WTC11 (cell line): ENCODE results near the gene FAM20C. TPM values are rescaled to one million over a fixed set of nuclear protein-coding genes. Genes with fewer than 3 reads are reported as not detected.

Experiments used
- ATAC-seq: fragments of 200-7000 bp; cut with Tn5 transposase; 2 replicates; pipeline ENCODE4 v1.10.0; 2021; ENCODE audit warnings: mild to moderate bottlenecking, moderate library complexity
- CTCF ChIA-PET: fragments of 300-600 bp; sonication (Branson Sonifier 250); formaldehyde crosslinking; loops from one replicate; lab custom pipeline; 2021; ENCODE audit warnings: antibody characterized with exemption; lab: Charles Lee
- POLR2A ChIA-PET: fragments of 350-600 bp; sonication (Branson Sonifier 250); formaldehyde crosslinking; loops from one replicate; lab custom pipeline; 2021; ENCODE audit warnings: antibody characterized with exemption; lab: Charles Lee
- DNase-seq: peaks from one replicate; pipeline ENCODE4 v3.0.0; 2021; ENCODE audit warnings: low spot score
- H3K27ac Mint-ChIP-seq: 2 replicates; pipeline ENCODE4 v1.8.0; 2021; ENCODE audit warnings: mixed read lengths
- H3K27me3 Mint-ChIP-seq: 2 replicates; pipeline ENCODE4 v1.8.0; 2021; ENCODE audit warnings: low read depth, mild to moderate bottlenecking, moderate library complexity, mixed read lengths
- H3K36me3 Mint-ChIP-seq: 2 replicates; pipeline ENCODE4 v1.8.0; 2021; ENCODE audit warnings: mixed read lengths
- H3K4me1 Mint-ChIP-seq: 2 replicates; pipeline ENCODE4 v1.8.0; 2022; ENCODE audit warnings: mixed read lengths
- H3K4me3 Mint-ChIP-seq: 2 replicates; pipeline ENCODE4 v1.8.0; 2021; ENCODE audit warnings: mild to moderate bottlenecking, moderate library complexity, mixed read lengths
- H3K9me3 Mint-ChIP-seq: 2 replicates; pipeline ENCODE4 v1.8.0; 2021; ENCODE audit warnings: mixed read lengths
- ATF1 ChIP-seq: sonication (generic); formaldehyde crosslinking; IDR thresholded peaks from 2 replicates; pipeline ENCODE4 v1.8.1; 2023; ENCODE audit warnings: mild to moderate bottlenecking, moderate library complexity, missing genetic modification reagents
- CBFB ChIP-seq: sonication (generic); formaldehyde crosslinking; IDR thresholded peaks from 2 replicates; pipeline ENCODE4 v1.8.1; 2022; ENCODE audit warnings: mild to moderate bottlenecking, low read depth, missing genetic modification reagents
- CREM ChIP-seq: sonication (generic); formaldehyde crosslinking; IDR thresholded peaks from 2 replicates; pipeline ENCODE4 v1.8.1; 2022; ENCODE audit warnings: mild to moderate bottlenecking, missing genetic modification reagents, moderate library complexity
- ETV6 ChIP-seq: sonication (generic); formaldehyde crosslinking; IDR thresholded peaks from 2 replicates; pipeline ENCODE4 v1.8.1; 2022; ENCODE audit warnings: mild to moderate bottlenecking, missing genetic modification reagents
- FOXJ3 ChIP-seq: sonication (generic); formaldehyde crosslinking; IDR thresholded peaks from 2 replicates; pipeline ENCODE4 v1.9.0; 2021; ENCODE audit warnings: missing genetic modification reagents, mild to moderate bottlenecking, borderline replicate concordance
- GABPB1 ChIP-seq: sonication (generic); formaldehyde crosslinking; IDR thresholded peaks from 2 replicates; pipeline ENCODE4 v1.8.1; 2023; ENCODE audit warnings: mild to moderate bottlenecking, missing genetic modification reagents
- GTF2I ChIP-seq: fragments of 250-450 bp; sonication (Bioruptor Pico); conservative IDR thresholded peaks from 2 replicates; pipeline ENCODE4 v1.4.0; 2021; ENCODE audit warnings: mild to moderate bottlenecking
- HMGA2 ChIP-seq: fragments of 250-450 bp; sonication (Bioruptor Pico); IDR thresholded peaks from 2 replicates; pipeline ENCODE4 v1.4.0; 2021; ENCODE audit warnings: mild to moderate bottlenecking, moderate library complexity
- IRF2 ChIP-seq: sonication (generic); formaldehyde crosslinking; IDR thresholded peaks from 2 replicates; pipeline ENCODE4 v1.8.0; 2022; ENCODE audit warnings: low read depth, missing genetic modification reagents, borderline replicate concordance
- JUN ChIP-seq: sonication (generic); formaldehyde crosslinking; IDR thresholded peaks from 2 replicates; pipeline ENCODE4 v1.8.0; 2023; ENCODE audit warnings: mild to moderate bottlenecking, missing genetic modification reagents
- KAT7 ChIP-seq: sonication (generic); formaldehyde crosslinking; IDR thresholded peaks from 2 replicates; pipeline ENCODE4 v1.8.1; 2023; ENCODE audit warnings: missing genetic modification reagents, mild to moderate bottlenecking, borderline replicate concordance
- NFE2L1 ChIP-seq: sonication (generic); formaldehyde crosslinking; IDR thresholded peaks from 2 replicates; pipeline ENCODE4 v1.8.1; 2023; ENCODE audit warnings: missing genetic modification reagents
- OVOL2 ChIP-seq: fragments of 250-450 bp; sonication (Bioruptor Pico); IDR thresholded peaks from 2 replicates; pipeline ENCODE4 v1.9.0; 2021; ENCODE audit warnings: mild to moderate bottlenecking, borderline replicate concordance
- PRRX2 ChIP-seq: fragments of 250-450 bp; sonication (Bioruptor Pico); IDR thresholded peaks from 2 replicates; pipeline ENCODE4 v1.8.0; 2021; ENCODE audit warnings: mild to moderate bottlenecking
- RORB ChIP-seq: fragments of 250-450 bp; sonication (Bioruptor Pico); IDR thresholded peaks from 2 replicates; pipeline ENCODE4 v1.9.0; 2021; ENCODE audit warnings: mild to moderate bottlenecking
- SMAD3 ChIP-seq: sonication (generic); formaldehyde crosslinking; IDR thresholded peaks from 2 replicates; pipeline ENCODE4 v1.8.0; 2022; ENCODE audit warnings: missing genetic modification reagents, mild to moderate bottlenecking, borderline replicate concordance
- SMAD4 ChIP-seq: sonication (generic); formaldehyde crosslinking; IDR thresholded peaks from 2 replicates; pipeline ENCODE4 v1.8.0; 2022; ENCODE audit warnings: mild to moderate bottlenecking, missing genetic modification reagents
- SP1 ChIP-seq: sonication (generic); formaldehyde crosslinking; conservative IDR thresholded peaks from 2 replicates; pipeline ENCODE4 v1.8.1; 2022; ENCODE audit warnings: missing genetic modification reagents
- TEAD1 ChIP-seq: sonication (generic); formaldehyde crosslinking; IDR thresholded peaks from 2 replicates; pipeline ENCODE4 v1.8.0; 2022; ENCODE audit warnings: mild to moderate bottlenecking, missing genetic modification reagents
- TEAD4 ChIP-seq: sonication (generic); formaldehyde crosslinking; IDR thresholded peaks from 2 replicates; pipeline ENCODE4 v1.8.0; 2022; ENCODE audit warnings: mild to moderate bottlenecking, missing genetic modification reagents
- USF1 ChIP-seq: sonication (generic); formaldehyde crosslinking; IDR thresholded peaks from 2 replicates; pipeline ENCODE4 v1.8.0; 2022; ENCODE audit warnings: mild to moderate bottlenecking, missing genetic modification reagents
- ZNF219 ChIP-seq: sonication (generic); formaldehyde crosslinking; IDR thresholded peaks from 2 replicates; pipeline ENCODE4 v1.8.0; 2023; ENCODE audit warnings: missing genetic modification reagents, mild to moderate bottlenecking, borderline replicate concordance
- ZNF671 ChIP-seq: fragments of 250-450 bp; sonication (Bioruptor Pico); IDR thresholded peaks from 2 replicates; pipeline ENCODE4 v1.8.0; 2021; ENCODE audit warnings: mild to moderate bottlenecking
- total RNA-seq: library from RNA; stranded (reverse); gene quantifications from 3 replicates; pipeline ENCODE4 v1.2.3, GENCODE V29; 2021
- TF ChIP-seq, protein P1 (sequence below): fragments of 200-600 bp; IDR thresholded peaks from 2 replicates; pipeline ENCODE4 v1.8.0; 2022; ENCODE audit warnings: antibody characterized with exemption
- TF ChIP-seq, protein P2 (sequence below): sonication (generic); formaldehyde crosslinking; IDR thresholded peaks from 2 replicates; pipeline ENCODE4 v1.8.1; 2022; ENCODE audit warnings: low read depth, mild to moderate bottlenecking, moderate library complexity, missing genetic modification reagents, borderline replicate concordance
- TF ChIP-seq, protein P3 (sequence below): sonication (generic); formaldehyde crosslinking; IDR thresholded peaks from 2 replicates; pipeline ENCODE4 v1.8.0; 2022; ENCODE audit warnings: missing genetic modification reagents
- TF ChIP-seq, protein P4 (sequence below): sonication (generic); formaldehyde crosslinking; conservative IDR thresholded peaks from 2 replicates; pipeline ENCODE4 v1.8.1; 2022; ENCODE audit warnings: mild to moderate bottlenecking, missing genetic modification reagents
- TF ChIP-seq, protein P5 (sequence below): fragments of 250-450 bp; sonication (Bioruptor Pico); IDR thresholded peaks from 2 replicates; pipeline ENCODE4 v1.8.0; 2021; ENCODE audit warnings: mild to moderate bottlenecking

FAM20C gene
- total RNA-seq, 1 experiment from 2014 or later: 64.9 TPM

- no peak for ATAC-seq
- TF ChIP-seq ZNF219 (no peak), TEAD4 (no peak), HMGA2 (CRISPR knock-in tag) (no peak), OVOL2 (CRISPR knock-in tag) (no peak)
- TF ChIP-seq, protein P1, sequence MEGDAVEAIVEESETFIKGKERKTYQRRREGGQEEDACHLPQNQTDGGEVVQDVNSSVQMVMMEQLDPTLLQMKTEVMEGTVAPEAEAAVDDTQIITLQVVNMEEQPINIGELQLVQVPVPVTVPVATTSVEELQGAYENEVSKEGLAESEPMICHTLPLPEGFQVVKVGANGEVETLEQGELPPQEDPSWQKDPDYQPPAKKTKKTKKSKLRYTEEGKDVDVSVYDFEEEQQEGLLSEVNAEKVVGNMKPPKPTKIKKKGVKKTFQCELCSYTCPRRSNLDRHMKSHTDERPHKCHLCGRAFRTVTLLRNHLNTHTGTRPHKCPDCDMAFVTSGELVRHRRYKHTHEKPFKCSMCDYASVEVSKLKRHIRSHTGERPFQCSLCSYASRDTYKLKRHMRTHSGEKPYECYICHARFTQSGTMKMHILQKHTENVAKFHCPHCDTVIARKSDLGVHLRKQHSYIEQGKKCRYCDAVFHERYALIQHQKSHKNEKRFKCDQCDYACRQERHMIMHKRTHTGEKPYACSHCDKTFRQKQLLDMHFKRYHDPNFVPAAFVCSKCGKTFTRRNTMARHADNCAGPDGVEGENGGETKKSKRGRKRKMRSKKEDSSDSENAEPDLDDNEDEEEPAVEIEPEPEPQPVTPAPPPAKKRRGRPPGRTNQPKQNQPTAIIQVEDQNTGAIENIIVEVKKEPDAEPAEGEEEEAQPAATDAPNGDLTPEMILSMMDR: no peak
- TF ChIP-seq, protein P2, sequence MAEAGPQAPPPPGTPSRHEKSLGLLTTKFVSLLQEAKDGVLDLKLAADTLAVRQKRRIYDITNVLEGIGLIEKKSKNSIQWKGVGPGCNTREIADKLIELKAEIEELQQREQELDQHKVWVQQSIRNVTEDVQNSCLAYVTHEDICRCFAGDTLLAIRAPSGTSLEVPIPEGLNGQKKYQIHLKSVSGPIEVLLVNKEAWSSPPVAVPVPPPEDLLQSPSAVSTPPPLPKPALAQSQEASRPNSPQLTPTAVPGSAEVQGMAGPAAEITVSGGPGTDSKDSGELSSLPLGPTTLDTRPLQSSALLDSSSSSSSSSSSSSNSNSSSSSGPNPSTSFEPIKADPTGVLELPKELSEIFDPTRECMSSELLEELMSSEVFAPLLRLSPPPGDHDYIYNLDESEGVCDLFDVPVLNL: no peak
- TF ChIP-seq, protein P3, sequence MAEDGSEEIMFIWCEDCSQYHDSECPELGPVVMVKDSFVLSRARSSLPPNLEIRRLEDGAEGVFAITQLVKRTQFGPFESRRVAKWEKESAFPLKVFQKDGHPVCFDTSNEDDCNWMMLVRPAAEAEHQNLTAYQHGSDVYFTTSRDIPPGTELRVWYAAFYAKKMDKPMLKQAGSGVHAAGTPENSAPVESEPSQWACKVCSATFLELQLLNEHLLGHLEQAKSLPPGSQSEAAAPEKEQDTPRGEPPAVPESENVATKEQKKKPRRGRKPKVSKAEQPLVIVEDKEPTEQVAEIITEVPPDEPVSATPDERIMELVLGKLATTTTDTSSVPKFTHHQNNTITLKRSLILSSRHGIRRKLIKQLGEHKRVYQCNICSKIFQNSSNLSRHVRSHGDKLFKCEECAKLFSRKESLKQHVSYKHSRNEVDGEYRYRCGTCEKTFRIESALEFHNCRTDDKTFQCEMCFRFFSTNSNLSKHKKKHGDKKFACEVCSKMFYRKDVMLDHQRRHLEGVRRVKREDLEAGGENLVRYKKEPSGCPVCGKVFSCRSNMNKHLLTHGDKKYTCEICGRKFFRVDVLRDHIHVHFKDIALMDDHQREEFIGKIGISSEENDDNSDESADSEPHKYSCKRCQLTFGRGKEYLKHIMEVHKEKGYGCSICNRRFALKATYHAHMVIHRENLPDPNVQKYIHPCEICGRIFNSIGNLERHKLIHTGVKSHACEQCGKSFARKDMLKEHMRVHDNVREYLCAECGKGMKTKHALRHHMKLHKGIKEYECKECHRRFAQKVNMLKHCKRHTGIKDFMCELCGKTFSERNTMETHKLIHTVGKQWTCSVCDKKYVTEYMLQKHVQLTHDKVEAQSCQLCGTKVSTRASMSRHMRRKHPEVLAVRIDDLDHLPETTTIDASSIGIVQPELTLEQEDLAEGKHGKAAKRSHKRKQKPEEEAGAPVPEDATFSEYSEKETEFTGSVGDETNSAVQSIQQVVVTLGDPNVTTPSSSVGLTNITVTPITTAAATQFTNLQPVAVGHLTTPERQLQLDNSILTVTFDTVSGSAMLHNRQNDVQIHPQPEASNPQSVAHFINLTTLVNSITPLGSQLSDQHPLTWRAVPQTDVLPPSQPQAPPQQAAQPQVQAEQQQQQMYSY (CRISPR knock-in tag): no peak
- TF ChIP-seq, all 79 proteins: peak for 0
- ChIA-PET CTCF (interaction anchor here (1.0 kb wide), 1 partner anchor 28 kb away, joined by 6 read pairs; no protein-coding TSS in a partner anchor), POLR2A (no interaction called here)
- peak overlapping the region; percentile 99 for H3K27ac Mint-ChIP-seq
- no peaks in the 10 kb centered on the region for H3K27me3 Mint-ChIP-seq
- peak overlapping the region; percentile 72 for H3K4me3 Mint-ChIP-seq
- H3K9me3 Mint-ChIP-seq: no peaks in the 10 kb centered on the region
- no peak for DNase-seq
- H3K36me3 Mint-ChIP-seq: peaks cover 28% of the 10 kb centered on the region
- H3K4me1 Mint-ChIP-seq: peaks cover 14% of the 10 kb centered on the region
These were observed 43.8 kb upstream of the FAM20C start for GRCh38 chr7:148543-148931.

GRCh38 chr7:148932-149790, 43.2 kb upstream of the FAM20C start:
- Mint-ChIP-seq H3K27ac (peak overlapping the region; percentile 99), H3K4me3 (peak overlapping the region; percentile 72), H3K4me1 (peaks cover 14% of the 10 kb centered on the region), H3K9me3 (no peaks in the 10 kb centered on the region), H3K27me3 (no peaks in the 10 kb centered on the region), H3K36me3 (peaks cover 28% of the 10 kb centered on the region)
- ATAC-seq: peak; percentile 91
- DNase-seq: peak; percentile 95
- POLR2A ChIA-PET: no interaction called here
- CTCF ChIA-PET: interaction anchor here (1.0 kb wide), 1 partner anchor 28 kb away, joined by 6 read pairs; no protein-coding TSS in a partner anchor
- no peak for TF ChIP-seq KAT7 (CRISPR knock-in tag)
- TF ChIP-seq PRRX2 (CRISPR knock-in tag): no peak
- no peak for TF ChIP-seq FOXJ3 (CRISPR knock-in tag)
- TF ChIP-seq SMAD4 (CRISPR knock-in tag): no peak
- peak; percentile 56; the same call in 1 of the 2 replicates for TF ChIP-seq NFE2L1
- TF ChIP-seq ETV6: no peak; the same call in 1 of the 2 replicates
- TF ChIP-seq, protein P4, sequence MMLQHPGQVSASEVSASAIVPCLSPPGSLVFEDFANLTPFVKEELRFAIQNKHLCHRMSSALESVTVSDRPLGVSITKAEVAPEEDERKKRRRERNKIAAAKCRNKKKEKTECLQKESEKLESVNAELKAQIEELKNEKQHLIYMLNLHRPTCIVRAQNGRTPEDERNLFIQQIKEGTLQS (CRISPR knock-in tag): no peak
- TF ChIP-seq SMAD3 (CRISPR knock-in tag): no peak; the same call in 1 of the 2 replicates
- no peak for TF ChIP-seq ATF1 (CRISPR knock-in tag)
- TF ChIP-seq IRF2 (CRISPR knock-in tag): no peak
- TF ChIP-seq SP1 (CRISPR knock-in tag): peak; percentile 47
- TF ChIP-seq JUN (CRISPR knock-in tag): peak; percentile 39; the same call in 1 of the 2 replicates
- TF ChIP-seq CBFB: no peak
- TF ChIP-seq USF1 (CRISPR knock-in tag): peak; percentile 81
- 0 out of 2 replicates have a peak, but pooled peaks have one; percentile 21 for TF ChIP-seq CREM (CRISPR knock-in tag)
- TF ChIP-seq, protein P5, sequence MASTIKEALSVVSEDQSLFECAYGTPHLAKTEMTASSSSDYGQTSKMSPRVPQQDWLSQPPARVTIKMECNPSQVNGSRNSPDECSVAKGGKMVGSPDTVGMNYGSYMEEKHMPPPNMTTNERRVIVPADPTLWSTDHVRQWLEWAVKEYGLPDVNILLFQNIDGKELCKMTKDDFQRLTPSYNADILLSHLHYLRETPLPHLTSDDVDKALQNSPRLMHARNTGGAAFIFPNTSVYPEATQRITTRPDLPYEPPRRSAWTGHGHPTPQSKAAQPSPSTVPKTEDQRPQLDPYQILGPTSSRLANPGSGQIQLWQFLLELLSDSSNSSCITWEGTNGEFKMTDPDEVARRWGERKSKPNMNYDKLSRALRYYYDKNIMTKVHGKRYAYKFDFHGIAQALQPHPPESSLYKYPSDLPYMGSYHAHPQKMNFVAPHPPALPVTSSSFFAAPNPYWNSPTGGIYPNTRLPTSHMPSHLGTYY (CRISPR knock-in tag): no peak
- TF ChIP-seq GTF2I (CRISPR knock-in tag): no peak
- no peak for TF ChIP-seq RORB (CRISPR knock-in tag)
- peak; percentile 72 for TF ChIP-seq TEAD1 (CRISPR knock-in tag)
- no peak for TF ChIP-seq GABPB1 (CRISPR knock-in tag)
- TF ChIP-seq ZNF219: no peak
- TF ChIP-seq ZNF671 (CRISPR knock-in tag): no peak
